Mesothelial cell of epicardium (in vitro differentiated cells): ENCODE measurements around the gene ASCC1. TPM values are rescaled to one million over a fixed set of nuclear protein-coding genes. Genes with fewer than 3 reads are reported as not detected.
"Not testable (repeated sequence)": the region's sequence is repeated elsewhere in the genome, so short reads cannot be mapped to it uniquely, and the experiment has no call there.

Source experiments
- DNase-seq, 2 experiments: peaks; one replicate each; pipeline ENCODE4 v3.0.0; 2021; ENCODE audit warnings: low spot score in 2 of 2; ENCODE audit not compliant: unreplicated experiment in 2 of 2
- H3K27ac Mint-ChIP-seq: 2 replicates; pipeline ENCODE4 v1.8.0; 2021; ENCODE audit warnings: mixed read lengths
- H3K27me3 Mint-ChIP-seq: 2 replicates; pipeline ENCODE4 v1.8.0; 2021; ENCODE audit warnings: low read depth, mixed read lengths
- H3K36me3 Mint-ChIP-seq: 2 replicates; pipeline ENCODE4 v1.8.0; 2021; ENCODE audit warnings: mixed read lengths
- H3K4me1 Mint-ChIP-seq: 2 replicates; pipeline ENCODE4 v1.8.0; 2021; ENCODE audit warnings: mixed read lengths
- H3K4me3 Mint-ChIP-seq: 2 replicates; pipeline ENCODE4 v1.8.0; 2021; ENCODE audit warnings: mild to moderate bottlenecking, moderate library complexity, mixed read lengths
- H3K9me3 Mint-ChIP-seq: 2 replicates; pipeline ENCODE4 v1.8.0; 2021; ENCODE audit warnings: mixed read lengths
- total RNA-seq: library from RNA; stranded (reverse); gene quantifications from 3 replicates; pipeline ENCODE4 v1.2.1, GENCODE V29; 2021
- TF ChIP-seq, protein P1 (sequence below): fragments of 200-600 bp; sonication (generic); IDR thresholded peaks from one replicate; pipeline ENCODE4 v1.5.0; 2021; ENCODE audit warnings: antibody characterized with exemption; ENCODE audit not compliant: unreplicated experiment

ASCC1 gene
- total RNA-seq, 1 donor from 2014 or later: 36.6 TPM

DNA sequence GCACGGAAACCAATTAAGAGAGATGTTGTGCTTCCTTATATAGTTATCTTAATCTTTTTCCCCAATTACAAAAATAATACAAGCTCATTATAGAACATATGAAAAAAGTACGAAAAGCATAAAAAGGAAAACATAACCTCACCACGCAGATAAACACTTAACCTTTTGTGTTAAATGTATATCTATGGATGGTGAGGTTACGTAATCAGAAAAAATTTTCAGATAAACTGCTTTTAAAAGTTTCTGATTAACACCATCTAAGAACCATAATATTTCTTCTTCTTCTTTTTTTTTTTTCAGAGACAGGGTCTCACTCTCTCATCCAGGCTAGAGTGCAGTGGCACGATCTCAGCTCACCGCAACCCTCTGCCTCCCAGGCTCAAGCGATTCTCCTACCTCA, 78.5 kb downstream of the ASCC1 start:
- H3K4me3 Mint-ChIP-seq: no peak overlapping the region
- H3K36me3 Mint-ChIP-seq: peaks cover 20% of the 10 kb centered on the region
- H3K4me1 Mint-ChIP-seq: peaks cover 3% of the 10 kb centered on the region
- TF ChIP-seq, protein P1, sequence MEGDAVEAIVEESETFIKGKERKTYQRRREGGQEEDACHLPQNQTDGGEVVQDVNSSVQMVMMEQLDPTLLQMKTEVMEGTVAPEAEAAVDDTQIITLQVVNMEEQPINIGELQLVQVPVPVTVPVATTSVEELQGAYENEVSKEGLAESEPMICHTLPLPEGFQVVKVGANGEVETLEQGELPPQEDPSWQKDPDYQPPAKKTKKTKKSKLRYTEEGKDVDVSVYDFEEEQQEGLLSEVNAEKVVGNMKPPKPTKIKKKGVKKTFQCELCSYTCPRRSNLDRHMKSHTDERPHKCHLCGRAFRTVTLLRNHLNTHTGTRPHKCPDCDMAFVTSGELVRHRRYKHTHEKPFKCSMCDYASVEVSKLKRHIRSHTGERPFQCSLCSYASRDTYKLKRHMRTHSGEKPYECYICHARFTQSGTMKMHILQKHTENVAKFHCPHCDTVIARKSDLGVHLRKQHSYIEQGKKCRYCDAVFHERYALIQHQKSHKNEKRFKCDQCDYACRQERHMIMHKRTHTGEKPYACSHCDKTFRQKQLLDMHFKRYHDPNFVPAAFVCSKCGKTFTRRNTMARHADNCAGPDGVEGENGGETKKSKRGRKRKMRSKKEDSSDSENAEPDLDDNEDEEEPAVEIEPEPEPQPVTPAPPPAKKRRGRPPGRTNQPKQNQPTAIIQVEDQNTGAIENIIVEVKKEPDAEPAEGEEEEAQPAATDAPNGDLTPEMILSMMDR: no peak
- H3K9me3 Mint-ChIP-seq: no peaks in the 10 kb centered on the region
- no peak for DNase-seq
- H3K27me3 Mint-ChIP-seq: no peaks in the 10 kb centered on the region
- no peak overlapping the region for H3K27ac Mint-ChIP-seq

DNA sequence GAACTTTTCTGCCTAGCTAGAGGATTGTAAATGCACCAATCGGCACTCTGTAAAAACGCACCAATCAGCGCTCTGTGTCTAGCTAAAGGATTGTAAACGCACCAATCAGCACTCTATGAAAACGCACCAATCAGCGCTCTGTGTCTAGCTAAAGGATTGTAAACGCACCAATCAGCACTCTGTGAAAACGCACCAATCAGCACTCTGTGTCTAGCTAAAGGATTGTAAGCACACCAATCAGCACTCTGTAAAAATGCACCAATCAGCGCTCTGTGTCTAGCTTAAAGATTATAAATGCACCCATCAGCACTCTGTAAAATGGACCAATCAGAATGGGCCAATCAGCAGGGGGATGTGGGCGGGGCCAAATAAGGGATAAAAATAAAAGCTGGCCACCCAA, 79.9 kb downstream of the ASCC1 start:
- peaks cover 20% of the 10 kb centered on the region for H3K36me3 Mint-ChIP-seq
- H3K4me3 Mint-ChIP-seq, DNase-seq: not testable (repeated sequence)

DNA sequence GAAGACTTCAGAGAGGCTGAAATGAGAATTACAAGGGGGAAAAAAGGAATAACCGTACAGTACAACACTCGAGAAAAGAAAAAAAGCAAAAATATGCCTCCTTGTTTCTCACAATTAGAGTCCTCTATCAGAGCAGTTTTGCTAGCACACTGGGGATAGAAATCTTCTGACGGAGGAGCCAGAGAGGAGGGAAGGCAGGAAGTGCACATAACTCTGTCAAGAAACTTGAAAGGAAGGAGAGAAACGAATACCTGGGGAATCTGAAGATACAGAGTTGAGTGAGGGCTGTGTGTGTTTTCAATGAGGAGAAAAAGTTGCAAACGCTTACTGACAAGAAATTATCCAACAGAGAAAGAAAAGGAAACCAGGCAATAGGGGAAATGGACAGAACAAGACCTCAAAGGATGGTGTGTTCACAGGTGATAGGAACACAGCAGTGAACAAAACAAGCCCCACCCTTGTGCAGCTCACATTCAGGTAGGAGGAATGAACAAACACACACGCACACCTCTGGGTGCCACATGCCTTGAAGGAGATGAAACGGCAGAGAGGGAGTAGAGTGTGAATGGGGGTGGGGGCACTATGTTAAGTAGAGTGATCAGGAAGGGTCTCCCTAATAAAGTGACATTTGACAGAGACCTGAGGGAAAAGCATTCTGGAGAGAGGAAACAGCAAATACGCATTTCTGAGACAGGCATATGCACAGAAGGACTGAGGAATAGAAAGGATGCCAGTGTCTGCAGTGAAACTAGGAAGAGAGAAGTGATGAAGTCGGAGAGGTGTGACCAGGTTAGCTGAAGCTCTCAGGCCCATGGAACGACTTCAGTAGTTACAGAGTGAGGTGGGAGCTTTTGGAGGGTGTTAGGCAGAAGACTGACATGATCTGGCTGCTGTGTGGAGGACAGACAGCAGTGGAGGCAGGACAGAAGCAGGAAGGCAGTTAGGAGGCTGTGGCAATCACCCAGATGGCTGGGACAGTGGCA, 81.0 kb downstream of the ASCC1 start:
- Mint-ChIP-seq H3K4me1 (peaks cover 2% of the 10 kb centered on the region), H3K9me3 (no peaks in the 10 kb centered on the region), H3K27me3 (no peaks in the 10 kb centered on the region), H3K4me3 (no peak overlapping the region), H3K36me3 (peaks cover 22% of the 10 kb centered on the region), H3K27ac (no peak overlapping the region)
- no peak for DNase-seq
- TF ChIP-seq, protein P1: no peak

More for the DNA sequence above, 79.9 kb downstream of the ASCC1 start:
- not testable (repeated sequence) for H3K27me3 Mint-ChIP-seq, H3K9me3 Mint-ChIP-seq, H3K4me1 Mint-ChIP-seq, H3K27ac Mint-ChIP-seq

DNA sequence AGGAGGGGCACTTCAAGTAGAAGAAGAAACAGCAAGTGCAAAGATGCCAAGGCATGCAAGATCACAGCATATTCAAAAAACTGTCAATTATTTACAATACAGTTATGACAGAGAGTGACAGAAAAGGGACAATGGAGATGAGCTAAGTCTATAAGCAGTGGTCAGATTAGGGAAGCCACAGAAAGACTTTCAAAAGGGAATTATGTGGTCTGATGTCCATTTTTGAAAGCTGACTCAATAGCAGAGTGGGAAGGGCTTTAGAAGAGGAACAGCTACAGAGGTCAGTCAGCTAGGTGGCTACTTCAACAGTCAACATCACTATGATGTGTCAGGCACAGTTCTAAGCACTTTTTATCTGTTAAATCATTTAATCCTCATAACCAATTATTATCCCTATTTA, 82.6 kb downstream of the ASCC1 start:
- Mint-ChIP-seq H3K27ac (no peak overlapping the region), H3K27me3 (no peaks in the 10 kb centered on the region), H3K4me3 (no peak overlapping the region), H3K4me1 (no peaks in the 10 kb centered on the region), H3K9me3 (no peaks in the 10 kb centered on the region), H3K36me3 (peaks cover 30% of the 10 kb centered on the region)
- TF ChIP-seq, protein P1: no peak
- DNase-seq: no peak

DNA sequence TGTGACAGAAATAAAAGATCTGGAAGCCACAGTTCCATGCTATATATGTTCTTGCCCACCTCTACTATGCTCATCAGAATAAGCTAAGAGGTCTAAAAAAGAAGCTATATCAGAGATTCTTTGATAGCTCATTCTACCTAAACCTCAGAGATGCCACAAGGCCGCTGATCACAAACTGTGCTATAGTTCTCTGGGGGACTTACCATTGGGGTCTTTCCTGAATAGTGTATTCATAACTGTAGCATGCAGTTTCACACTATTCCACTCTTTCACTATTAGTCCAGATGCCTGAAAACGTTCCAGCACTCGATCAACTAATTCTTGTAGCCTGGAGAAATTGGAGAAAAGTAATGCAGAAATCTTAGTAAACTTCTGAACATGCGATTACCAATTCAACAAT, 83.2 kb downstream of the ASCC1 start:
- H3K9me3 Mint-ChIP-seq: no peaks in the 10 kb centered on the region
- no peaks in the 10 kb centered on the region for H3K4me1 Mint-ChIP-seq
- H3K27ac Mint-ChIP-seq: no peak overlapping the region
- H3K4me3 Mint-ChIP-seq: no peak overlapping the region
- DNase-seq: no peak
- H3K36me3 Mint-ChIP-seq: peaks cover 29% of the 10 kb centered on the region
- H3K27me3 Mint-ChIP-seq: no peaks in the 10 kb centered on the region
- TF ChIP-seq, protein P1: no peak

DNA sequence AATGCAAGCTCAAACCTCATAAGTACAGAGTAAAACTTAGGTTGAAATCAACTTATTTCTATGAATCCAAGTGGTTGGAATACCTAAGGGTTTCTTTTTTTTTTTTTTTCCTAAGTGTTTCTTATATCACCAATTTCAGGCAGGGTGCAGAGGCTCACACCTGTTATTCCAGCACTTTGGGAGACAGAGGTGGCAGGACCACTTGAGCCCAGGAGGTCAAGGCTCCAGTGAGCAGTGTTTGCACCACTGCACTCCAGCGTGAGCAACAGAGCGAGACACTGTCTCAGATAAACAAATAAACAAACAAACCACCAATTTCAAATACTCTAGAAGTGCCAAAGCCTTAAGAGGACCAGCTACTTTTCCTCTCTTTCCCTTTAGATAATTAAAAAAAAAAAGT, 88.5 kb downstream of the ASCC1 start:
- Mint-ChIP-seq H3K4me1 (peaks cover 2% of the 10 kb centered on the region), H3K36me3 (peaks cover 12% of the 10 kb centered on the region), H3K4me3 (no peak overlapping the region), H3K27me3 (no peaks in the 10 kb centered on the region), H3K9me3 (no peaks in the 10 kb centered on the region), H3K27ac (no peak overlapping the region)
- TF ChIP-seq, protein P1: no peak
- no peak for DNase-seq
